ENCODE results near the gene SKOR1. TPM values are rescaled to one million over a fixed set of nuclear protein-coding genes. Genes with fewer than 3 reads are reported as not detected.

The SKOR1 gene
- total RNA-seq, 1 experiment from 2014 or later = 0.13 TPM

DNA sequence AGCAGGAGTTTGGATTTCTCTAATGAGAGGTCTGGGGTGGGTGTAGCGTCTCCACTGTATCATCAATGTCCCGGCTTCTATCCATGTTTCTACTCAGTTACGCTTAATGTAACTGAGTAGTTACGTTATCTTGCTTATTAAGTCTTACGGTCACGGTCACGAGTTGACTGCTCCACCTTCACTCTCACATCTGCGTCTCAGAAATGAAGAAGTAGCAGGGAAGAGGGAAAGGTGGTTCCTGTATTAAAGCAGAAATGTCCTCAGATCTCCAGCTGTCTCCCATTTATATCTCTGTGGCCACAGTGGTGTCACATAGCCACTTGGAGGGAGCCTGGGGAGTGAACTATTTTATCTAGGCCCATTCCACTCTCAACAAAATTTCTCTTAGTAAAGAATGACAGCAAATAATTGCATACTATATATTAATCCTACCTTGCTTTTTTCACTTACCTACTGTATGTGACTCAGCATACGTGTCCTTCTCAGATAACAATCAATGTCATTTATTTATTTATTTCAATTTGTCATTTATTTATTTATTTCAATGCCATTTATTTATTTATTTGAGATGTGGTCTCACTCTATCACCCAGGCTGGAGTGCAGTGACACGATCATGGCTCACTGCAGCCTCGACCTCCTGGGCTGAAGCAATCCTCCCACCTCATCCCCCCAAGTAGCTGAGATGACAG, 54.3 kb downstream of the SKOR1 start:
- Histone ChIP-seq H2AFZ (ENCODE audit: low read length) (no peak overlapping the region), H3K27me3 (ENCODE audit: insufficient read depth, low read length) (no peaks in the 10 kb centered on the region), H4K8ac (replicated peaks; ENCODE audit: insufficient read length, low read depth, low read length) (no peak overlapping the region), H3K79me1 (ENCODE audit: insufficient read depth, low read depth, low read length, poor library complexity, severe bottlenecking) (no peaks in the 10 kb centered on the region), H3K18ac (ENCODE audit: insufficient read length, low read depth, low read length) (no peak overlapping the region), H2BK120ac (ENCODE audit: low read depth, low read length, poor library complexity, severe bottlenecking) (no peak overlapping the region), H3K27ac (ENCODE audit: insufficient read length, low read depth, low read length) (no peak overlapping the region), H4K91ac (ENCODE audit: insufficient read length, low read depth, low read length) (no peak overlapping the region), H3K4me2 (ENCODE audit: insufficient read depth, insufficient read length, low read length) (no peak overlapping the region), H3K4me1 (ENCODE audit: insufficient read depth, low read length) (no peaks in the 10 kb centered on the region; the same call in 1 of the 2 replicates), H3K23ac (ENCODE audit: insufficient read length, low read depth, low read length) (no peak overlapping the region), H4K5ac (ENCODE audit: insufficient read length, low read depth, low read length) (no peak overlapping the region), H3K9me3 (ENCODE audit: control insufficient read depth, low read depth, low read length) (no peaks in the 10 kb centered on the region), H2BK20ac (ENCODE audit: low read depth, low read length, poor library complexity, severe bottlenecking) (no peak overlapping the region), H3K9ac (ENCODE audit: extremely low read depth, insufficient read length, low read length) (no peak overlapping the region), H2BK15ac (ENCODE audit: low read depth, low read length) (no peak overlapping the region), H3T11ph (ENCODE audit: low read length) (no peak overlapping the region), H3K56ac (ENCODE audit: insufficient read length, low read depth, low read length) (no peak overlapping the region), H2BK5ac (ENCODE audit: insufficient read length, low read length) (no peak overlapping the region), H2BK12ac (ENCODE audit: insufficient read length, low read depth, low read length) (no peak overlapping the region), H3K4ac (ENCODE audit: low read depth, low read length) (no peak overlapping the region), H3K23me2 (ENCODE audit: insufficient read length, low read depth, low read length, poor library complexity, severe bottlenecking) (peaks cover under 1% of the 10 kb centered on the region), H3K14ac (ENCODE audit: insufficient read depth, low read length) (no peak overlapping the region), H4K20me1 (ENCODE audit: control insufficient read depth, insufficient read depth, insufficient read length) (no peaks in the 10 kb centered on the region), H3K79me2 (ENCODE audit: insufficient read depth, low read length) (no peaks in the 10 kb centered on the region), H2AK5ac (ENCODE audit: insufficient read length, low read length) (no peak overlapping the region)
- Mint-ChIP-seq H3K9me3 (peaks cover 0 to 2% of the 10 kb centered on the region in 2 experiments; a peak in 1 of 5 replicates), H3K27me3 (ENCODE audit: low read depth) (peaks cover 6% of the 10 kb centered on the region), H3K4me1 (peaks cover 12 to 13% of the 10 kb centered on the region in 2 experiments; a peak in 3 of 4 replicates), H3K36me3 (ENCODE audit: insufficient read depth in 1 of 3, low read depth in 3 of 3) (no peaks in the 10 kb centered on the region), H3K4me3 (no peak overlapping the region), H3K27ac (peak overlapping the region in 1 of 3 experiments; percentile 40; a peak in 1 of 7 replicates)
- no peak for DNase-seq
- TF ChIP-seq, protein P1, sequence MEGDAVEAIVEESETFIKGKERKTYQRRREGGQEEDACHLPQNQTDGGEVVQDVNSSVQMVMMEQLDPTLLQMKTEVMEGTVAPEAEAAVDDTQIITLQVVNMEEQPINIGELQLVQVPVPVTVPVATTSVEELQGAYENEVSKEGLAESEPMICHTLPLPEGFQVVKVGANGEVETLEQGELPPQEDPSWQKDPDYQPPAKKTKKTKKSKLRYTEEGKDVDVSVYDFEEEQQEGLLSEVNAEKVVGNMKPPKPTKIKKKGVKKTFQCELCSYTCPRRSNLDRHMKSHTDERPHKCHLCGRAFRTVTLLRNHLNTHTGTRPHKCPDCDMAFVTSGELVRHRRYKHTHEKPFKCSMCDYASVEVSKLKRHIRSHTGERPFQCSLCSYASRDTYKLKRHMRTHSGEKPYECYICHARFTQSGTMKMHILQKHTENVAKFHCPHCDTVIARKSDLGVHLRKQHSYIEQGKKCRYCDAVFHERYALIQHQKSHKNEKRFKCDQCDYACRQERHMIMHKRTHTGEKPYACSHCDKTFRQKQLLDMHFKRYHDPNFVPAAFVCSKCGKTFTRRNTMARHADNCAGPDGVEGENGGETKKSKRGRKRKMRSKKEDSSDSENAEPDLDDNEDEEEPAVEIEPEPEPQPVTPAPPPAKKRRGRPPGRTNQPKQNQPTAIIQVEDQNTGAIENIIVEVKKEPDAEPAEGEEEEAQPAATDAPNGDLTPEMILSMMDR (conservative IDR thresholded peaks at IDR 0.05) = no peak
- WGBS (ENCODE audit: extremely low coverage, insufficient read length, low lambda C conversion rate) = no CpG with 5 or more reads among the region's 11 CpGs
